CD4-positive, alpha-beta T cell treated with Interferon alpha-2 for 1 hour (primary cell): ENCODE data around the gene IGHMBP2.
A peak's percentile ranks its signal among the peaks of the same experiment; 100 is the strongest.

Experiments
- DNase-seq, 2 donors: peaks; one replicate each; pipeline ENCODE4 v3.0.0-alpha.2; 2020 to 2022

The IGHMBP2 gene

DNA sequence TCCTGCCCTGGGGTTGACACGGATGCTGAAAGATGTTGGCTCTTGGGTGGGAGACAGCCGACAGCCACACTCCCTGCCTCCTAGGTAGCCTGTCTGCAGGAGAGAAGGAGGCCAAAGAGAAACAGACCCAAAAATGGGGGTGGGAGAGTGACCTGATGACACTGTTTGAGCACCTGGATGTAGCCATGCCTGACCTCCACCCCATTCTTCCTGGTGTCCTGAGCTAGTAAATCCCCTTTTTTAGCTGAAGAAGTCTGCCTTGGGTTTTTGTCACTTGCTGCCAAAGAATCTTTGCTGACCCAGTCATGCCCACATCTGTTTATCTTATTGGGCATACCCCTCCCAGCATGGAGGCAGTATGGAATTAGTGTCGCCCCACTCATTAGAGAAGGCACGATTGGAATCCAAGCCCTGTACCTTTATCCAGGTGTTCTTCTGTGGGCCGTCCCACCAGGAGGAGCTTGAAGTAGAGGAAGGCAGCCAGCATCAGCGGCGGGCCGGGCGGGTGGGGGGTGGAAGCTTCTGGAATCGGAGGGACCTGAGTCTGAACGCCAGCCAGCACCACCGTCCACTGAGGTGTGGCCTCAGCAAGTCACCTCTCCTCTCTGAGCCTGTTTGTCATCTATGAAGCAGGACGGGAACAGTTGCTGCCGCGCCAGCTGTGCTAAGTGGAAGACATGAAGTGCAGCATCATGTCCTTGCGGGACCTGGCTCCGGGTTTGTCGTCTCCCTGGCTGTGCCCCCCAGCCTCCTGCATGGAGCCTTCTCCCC, 37.8 kb downstream of the IGHMBP2 start:
- no peak for DNase-seq

DNA sequence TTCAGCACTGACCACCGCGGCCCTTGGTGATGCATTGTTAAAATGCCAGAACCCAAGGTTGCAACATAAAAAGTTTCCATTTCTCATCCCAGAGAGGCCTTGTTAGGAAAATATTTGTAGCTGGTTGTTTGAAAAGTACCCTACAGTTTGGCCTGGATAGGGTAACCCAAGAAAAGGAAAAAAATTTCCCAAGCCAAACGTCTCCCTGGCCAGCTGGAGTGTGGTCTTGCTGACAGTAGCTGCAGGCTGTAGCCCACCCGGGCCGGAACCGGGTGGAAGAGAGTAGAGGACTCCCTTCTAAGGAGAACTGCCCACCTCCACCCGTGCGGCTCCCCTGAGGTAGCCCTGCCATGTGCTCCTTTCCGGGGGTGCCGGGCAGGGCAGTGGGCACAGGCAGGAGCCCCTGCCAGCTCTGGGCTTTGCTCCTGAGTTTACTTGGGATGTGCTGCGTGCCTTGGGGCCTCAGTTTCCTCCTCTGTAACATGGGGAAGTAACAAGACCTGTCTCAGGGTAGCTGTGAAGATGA, 38.5 kb downstream of the IGHMBP2 start:
- DNase-seq, result no peak

DNA sequence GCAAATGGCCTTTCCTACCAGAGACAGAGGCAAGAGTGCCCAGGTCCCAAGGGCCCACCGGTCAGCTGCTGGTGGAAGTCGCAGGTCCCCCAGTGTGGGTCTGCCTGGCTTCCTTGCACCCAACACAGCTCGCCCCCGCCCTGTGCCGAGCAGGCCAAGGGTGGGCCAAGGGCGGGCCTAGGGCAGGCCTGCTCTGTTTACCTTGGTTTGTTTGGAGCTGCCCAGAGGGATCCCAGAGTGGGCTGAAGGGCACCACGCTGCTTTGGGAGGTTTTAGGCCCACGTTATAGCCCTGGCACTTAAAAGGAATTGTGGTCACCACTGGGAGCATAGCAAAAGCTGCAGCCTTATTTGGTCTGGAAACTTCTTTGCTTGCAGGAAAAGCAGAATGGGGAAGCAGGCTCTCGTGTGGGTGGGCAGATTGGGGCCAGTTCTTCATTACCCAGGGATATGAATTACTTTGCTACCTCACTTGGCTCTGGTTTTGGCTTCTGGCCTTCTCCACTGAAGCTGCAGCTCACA, 39.1 kb downstream of the IGHMBP2 start:
- no peak for DNase-seq

DNA sequence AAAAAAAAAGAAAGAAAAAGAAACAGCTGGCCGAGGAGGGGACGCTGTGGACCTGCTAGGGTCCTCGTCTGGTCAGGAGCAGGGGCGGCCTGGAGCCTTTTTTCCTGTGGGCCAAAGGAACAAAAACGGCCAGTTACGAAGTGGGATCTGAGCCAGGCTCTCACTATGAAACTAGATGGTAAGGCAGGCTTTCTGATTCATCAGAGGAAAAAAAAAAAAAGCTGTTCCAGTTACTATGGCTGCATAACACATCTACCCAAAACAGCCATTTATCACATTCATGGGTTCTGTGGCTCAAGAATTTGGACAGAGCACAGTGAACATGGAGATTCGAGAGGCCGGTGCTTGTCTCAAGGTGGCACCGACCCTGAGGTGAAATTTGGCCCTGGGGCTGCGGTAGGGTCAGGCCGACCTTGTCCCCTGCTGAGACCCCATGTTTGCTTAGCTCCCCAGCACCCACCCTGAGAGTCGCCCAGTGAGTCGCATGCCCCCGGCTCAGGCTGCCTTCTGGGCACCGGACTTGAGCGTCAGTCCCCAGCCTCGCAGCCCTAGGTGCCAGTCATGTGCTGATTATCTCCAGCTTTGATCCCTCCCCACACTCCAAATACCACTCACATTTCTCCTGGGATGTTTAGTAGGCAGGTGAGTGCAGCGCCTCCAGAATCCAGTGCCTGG, 42.9 kb downstream of the IGHMBP2 start:
- no peak for DNase-seq

DNA sequence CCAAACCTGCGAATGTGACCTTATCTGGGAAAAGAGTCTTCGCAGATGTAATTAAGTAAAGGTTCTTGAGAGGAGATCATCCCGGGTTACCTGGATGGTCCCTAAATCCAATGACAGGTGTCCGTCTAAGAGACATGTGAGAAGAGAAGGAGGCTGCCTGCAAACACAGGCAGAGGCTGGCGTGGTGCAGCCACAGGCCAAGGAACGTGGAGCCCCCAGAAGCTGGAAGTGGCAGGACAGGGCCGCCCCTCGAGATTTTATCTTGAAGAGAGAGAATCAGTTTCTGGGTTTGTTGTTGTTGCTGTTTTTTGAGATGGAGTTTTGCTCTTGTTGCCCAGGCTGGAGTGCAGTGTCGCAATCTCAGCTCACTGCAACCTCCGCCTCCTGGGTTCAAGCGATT, 43.5 kb downstream of the IGHMBP2 start:
- DNase-seq, result no peak

DNA sequence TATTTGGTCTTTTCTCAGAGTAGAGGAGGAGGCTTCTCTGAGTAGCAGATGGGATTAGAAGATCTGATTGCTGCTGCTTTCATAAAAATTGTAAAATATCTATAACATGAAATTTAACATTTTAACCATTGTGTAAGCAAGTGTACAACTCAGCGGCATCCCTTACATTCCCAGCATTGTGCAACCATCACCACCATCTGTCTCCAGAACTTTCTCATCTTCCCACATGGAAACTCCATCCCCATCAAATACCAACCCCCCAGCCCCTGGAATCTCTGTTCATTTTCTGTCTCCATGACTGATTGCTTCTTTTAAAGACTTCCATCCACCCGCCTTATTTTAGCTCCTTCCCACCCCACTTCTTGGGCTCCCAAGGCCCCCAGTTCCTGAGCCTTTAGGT, 44.8 kb downstream of the IGHMBP2 start:
- no peak for DNase-seq

DNA sequence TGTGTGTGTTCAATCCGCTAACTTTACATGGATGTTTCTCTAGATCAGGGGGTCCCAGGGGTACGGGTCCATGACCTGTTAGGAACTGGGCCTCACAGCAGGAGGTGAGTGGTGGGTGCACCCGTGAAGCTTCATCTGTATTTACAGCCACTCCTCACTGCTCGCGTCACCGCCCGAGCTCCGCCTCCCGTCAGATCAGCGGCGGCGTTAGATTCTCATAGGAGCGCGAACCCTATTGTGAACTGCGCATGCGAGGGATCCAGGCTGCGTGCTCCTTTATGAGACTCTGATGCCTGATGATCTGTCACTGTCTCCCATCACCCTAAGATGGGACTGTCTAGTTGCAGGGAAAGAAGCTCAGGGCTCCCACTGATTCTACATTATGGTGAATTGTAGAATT, 45.2 kb downstream of the IGHMBP2 start:
- no peak for DNase-seq

DNA sequence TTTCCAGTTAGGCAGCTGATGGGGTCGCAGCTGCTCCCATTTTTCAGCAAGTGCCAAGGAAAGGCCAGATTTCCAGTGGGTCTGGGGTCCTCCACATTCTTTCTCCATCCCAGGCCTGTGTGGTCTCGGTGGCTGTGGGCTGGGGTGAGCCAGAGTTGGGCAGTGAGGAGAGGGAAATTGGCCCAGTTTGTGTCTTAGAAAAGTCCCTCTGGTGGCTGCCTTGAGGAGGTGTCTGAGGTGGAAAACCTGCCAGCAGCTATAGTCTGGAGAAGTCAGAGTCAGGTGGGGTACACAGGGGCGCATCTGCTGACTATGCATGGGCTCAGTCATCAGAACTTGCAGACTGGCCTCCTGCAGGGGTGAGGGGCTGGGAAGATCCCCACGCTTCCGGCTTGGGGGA, 46.6 kb downstream of the IGHMBP2 start:
- no peak for DNase-seq

DNA sequence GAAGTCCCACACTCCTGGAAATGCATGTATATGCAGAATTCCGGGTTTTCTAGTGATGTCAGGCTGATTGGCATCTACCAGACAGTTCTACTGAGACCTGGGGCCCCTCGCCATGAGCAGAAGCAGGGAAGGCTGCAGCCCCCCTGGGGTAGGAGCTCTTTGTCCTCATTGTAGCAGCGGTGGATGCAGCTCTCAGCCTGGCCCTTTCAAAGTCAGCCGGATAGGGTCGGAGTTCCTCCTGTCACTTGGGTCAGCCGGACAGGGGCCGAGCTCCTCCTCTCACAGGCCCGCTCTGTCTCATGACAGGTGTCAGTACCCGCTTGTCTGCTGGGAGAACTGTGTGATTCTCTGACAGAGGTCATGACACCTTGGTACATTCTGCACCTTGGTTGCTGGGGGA, 47.1 kb downstream of the IGHMBP2 start:
- DNase-seq, result no peak

DNA sequence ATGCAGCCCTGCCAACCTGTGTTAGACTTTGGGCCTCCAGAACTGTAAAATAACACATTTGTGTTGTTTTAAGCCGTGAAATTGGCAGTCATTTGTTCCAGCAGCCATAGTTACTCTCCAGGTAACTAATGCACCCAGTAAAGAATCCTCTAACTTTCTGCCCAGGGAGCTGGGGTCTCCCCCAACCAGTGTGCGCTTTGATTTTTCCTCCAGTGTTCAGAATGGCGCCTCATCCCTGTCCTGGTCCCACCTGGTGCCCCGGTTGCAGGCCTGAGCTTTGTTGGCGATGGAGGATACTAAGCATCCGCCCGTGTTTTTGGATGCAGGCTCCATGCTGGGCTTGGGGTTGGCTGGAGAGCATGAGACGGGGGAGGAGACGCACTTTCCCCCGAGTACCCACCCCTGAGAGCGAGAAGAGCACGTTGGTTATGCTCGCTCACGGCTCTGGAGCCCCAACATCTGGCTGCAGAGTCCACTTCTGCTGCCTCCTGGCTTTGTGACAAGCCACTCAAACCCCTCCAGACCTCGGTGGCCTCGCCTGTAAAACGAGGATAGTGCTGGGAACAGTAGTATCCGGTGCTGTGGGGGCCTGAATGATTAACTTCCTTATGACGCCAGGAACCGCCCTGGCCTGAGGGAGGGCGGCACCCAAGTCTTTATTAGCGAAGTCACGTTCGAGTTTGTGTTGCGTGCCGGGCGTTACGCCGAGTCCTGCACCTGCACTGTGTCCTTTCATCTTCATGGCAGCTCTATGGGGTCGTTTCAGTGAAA, 51.3 kb downstream of the IGHMBP2 start:
- peak in 1 of 2 donors; percentile 21 for DNase-seq

DNA sequence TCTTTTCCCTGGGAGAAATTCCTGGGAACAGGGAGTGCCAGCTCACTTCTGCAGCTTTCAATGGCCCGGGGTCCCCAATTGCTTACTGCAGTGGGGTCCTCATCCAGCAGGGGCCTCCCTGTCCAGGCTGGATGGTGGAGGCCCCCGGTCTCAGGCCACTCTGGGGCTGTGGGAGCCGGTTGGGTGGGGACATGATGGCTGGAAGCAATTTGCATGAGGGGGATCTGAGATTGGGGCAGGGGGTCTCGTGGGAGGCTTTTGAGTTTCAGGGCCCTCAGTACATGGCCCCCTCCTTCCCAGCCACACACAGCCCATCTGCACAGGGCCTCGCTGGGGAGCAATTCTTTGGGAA, 51.9 kb downstream of the IGHMBP2 start:
- DNase-seq, result no peak

DNA sequence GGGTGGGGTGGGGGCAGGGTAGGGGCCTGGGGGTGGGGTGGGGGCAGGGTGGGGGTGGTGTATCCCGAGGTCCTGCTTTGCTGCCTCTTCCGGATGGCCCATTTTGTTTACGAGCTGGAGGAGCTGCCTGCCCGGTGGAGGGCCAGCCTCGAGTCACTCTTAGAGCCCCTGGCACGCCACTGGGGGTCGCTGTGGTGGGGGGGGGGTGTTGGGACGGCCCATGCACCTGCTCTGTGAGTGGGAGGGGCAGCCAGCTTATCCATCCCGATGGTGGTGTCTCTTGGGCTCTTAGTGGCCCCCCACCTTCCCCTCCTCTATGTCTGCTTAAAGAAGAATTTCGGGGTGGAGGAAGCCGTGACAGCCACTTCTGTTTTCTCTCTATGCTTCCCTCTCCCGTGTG, 52.5 kb downstream of the IGHMBP2 start:
- DNase-seq, result peak in 1 of 2 donors; percentile 43

DNA sequence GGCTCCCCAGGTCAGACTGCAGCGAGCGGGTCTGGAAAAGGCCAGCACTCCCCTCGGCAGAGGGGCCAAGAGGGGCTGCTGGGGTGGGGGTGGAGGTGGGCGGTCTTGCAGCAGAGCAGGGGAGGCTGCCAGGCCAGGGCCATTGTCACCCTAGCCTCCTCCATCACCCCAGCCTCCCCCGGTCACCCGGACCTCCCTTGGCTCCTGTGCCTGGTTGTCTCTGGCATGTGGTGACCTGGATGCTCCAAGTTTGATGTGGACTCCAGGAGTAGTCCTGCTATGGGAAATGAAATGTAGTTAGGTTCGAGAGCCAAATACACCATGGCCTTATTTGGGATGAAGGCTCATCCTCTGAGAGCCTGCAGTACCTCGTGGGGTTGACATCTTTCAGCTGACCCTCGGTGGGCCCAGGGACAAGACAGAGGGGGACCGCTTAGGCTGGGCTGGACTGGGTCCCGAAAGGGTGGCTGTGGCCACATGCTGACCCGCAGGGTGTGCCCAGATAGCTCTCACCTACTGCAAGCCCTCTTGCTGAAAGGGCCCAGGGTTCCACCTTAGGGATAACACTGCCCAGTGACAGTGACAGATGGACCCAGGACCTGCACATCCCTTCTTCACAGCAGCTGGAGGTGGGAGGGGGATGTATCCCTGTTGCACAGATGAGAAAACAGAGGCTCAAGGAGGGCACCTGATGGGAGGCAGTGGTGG, 53.0 kb downstream of the IGHMBP2 start:
- no peak for DNase-seq

DNA sequence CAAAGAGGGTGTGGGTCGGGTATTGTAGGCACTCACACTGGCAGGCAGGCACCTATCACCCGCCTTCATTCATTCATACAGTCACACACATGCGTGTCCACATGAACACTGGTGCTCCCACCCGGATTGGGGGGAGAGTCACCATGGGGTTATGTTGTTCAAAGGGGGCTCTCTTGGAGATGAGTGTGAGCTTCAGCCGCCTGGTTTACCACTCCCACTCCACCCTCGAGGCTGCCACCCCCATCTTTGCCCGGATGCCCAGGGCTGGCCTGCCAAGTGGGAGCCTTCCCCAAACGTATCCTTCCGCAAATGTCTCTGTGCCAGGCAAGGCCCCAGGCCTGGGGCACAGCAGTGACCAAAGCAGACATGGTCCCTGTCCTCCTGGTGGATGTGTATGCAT, 54.5 kb downstream of the IGHMBP2 start:
- DNase-seq, result no peak

DNA sequence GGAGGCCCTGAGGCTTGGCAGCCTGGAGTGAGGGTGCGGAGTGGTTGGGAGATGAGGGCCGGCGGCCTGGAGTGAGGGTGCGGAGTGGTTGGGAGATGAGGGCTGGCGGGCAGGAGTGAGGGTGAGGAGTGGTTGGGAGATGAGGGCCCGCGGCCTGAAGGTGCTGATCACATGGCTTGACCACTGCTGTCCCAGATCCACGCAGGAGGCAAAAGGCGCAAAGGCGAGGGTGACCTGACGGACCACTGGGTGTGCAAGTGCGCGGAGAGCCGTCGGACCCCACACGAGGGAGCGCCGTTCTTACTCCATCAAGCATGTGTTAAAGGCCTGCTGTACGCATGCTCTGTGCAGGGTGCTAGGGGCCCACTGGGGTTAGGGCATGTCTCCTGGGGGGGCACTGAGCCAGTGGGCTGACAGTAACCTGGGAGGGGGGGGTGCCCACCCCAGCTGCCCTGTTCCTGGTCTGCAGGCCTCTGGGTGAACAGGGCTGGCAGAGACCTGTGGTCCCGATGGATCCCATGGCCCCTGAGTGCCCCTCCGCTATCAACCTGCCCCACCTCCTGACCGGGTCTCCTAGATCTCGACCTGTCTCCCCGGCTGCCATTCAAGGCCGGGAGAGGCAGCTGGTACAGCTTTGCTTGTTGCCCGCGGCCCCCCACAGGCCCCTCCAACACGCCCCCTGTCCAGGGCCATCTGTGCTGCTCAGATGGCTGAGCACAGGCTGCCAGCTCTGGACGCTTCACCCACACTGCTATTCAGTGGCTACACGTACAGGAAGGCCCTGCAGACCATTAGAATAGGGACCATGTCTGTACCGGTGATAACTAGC, 56.0 kb downstream of the IGHMBP2 start:
- no peak for DNase-seq

DNA sequence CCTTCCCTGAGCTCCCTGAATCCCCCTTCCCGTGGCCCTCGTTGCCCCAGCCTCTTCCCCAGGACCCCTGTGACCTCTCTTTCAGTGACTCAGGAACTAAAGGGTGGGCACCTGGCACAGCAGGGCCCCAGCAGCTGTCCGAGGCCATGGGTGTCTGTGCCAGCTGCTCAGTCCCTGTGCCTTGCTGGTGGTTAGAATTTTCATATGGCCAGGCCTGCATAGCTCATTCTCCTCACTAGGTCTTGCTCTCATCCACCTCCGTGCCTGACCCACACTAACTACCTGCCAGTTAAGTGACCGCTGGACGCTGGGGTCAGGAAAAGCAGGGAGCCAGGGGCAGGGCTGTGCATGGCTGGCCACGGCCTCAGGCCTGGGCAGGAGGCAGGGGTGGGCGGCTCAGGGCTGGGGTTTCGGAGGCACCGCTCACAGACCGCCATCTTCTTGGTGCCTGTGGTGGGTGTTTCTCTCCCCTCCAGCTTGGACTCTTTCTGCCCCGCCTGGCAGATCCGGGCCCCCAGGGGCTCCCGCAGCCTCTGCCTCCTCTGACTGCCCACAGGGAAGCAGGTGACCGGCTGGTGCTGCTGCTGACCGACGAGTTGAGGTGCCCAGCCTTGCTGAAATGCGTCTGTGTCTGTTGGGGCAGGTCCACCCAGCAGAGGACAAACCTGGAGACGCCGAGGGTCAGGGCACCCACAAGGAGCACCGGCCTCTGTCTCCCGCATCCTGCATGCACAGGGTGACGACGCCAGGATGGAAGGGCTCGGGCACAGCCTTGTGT, 56.8 kb downstream of the IGHMBP2 start:
- no peak for DNase-seq

DNA sequence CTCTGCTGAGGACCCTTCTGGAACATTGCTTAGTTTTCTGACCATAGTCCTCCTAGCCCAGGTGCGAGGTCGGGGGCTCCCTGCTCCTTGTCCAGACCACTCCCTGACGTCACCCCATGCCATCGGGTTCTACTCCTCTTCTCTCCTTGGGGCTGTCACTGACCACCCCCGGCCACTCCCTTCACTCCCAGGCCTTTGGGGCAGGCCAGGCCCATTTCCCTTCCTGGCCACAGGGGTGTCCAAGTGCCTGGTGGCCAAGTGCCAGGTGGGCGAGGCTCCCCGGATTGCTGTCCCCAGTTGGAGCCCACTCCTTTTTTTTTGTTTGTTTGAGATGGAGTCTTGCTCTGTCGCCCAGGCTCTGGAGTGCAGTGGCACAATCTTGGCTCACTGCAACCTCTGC, 57.6 kb downstream of the IGHMBP2 start:
- DNase-seq, result no peak

DNA sequence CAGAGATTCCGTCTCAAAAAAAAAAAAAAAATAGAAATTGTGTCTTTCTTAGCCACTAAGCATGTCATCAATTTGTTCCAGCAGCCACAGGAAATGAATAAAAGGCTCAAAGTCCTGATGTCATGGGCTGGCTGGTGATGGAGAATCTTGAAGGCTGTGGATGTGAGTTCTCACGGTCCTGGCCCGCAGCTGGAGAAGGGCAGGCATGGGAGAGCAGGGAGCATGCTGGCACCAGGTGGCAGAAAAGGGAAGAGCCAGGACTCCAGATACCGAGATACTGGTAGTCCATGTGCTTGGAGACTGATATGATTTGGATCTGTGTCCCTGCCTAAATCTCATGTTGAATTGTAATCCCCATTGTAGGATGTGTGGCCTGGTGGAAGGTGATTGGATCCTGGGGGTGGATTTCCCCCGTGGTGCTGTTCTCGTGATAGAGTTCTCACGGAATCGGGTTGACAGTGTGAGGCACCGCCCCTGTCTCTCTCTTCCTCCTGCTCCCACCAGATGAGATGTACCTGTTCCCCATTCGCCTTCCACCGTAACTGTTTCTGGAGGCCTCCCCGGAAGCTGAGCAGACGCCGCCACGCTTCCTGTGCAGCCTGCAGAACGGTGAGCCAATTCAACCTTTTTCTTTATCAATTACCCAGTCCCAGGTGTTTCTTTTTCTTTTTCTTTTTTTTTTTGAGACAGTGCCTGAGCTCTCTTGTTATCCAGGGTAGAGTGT, 59.0 kb downstream of the IGHMBP2 start:
- DNase-seq, result peak in 1 of 2 donors; percentile 52

DNA sequence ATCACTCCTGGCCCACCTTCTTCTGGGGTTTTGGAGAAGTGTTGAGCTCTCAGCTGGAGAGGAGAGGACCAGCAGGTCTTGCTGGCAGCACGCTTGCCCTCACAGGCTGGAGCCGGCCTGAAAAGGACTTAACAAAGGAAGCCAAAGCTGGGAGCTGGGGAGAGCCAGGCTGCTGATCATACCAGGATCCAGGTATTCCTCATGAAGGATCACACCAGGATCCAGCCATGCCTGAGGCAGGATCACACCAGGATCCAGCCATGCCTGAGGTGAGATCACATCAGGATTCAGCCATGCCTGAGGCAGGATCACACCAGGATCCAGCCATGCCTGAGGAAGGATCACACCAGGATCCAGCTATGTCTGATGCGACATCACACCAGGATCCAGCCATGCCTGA, 60.1 kb downstream of the IGHMBP2 start:
- no peak for DNase-seq
